Measurements from ENCODE around the gene FTH1. TPM values are rescaled to one million over a fixed set of nuclear protein-coding genes. Genes with fewer than 3 reads are reported as not detected.

The FTH1 gene
- total RNA-seq, 1 experiment from 2014 or later, result 6,804 TPM

- intact Hi-C loops (cut with micrococcal nuclease; ENCODE audit: unreplicated experiment), result loop anchor here (1.0 to 5.0 kb wide), 5 partner anchors 13 to 276 kb away; no protein-coding TSS in a partner anchor
- ChIA-PET CTCF (interaction anchor here (0.6 to 1.0 kb wide), 3 partner anchors 40 to 81 kb away, joined by 4 to 5 read pairs (median 4); no protein-coding TSS in a partner anchor), POLR2A (ENCODE audit: unreplicated experiment) (interaction anchor here (0.5 to 1.4 kb wide), 9 partner anchors 11 to 158 kb away, joined by 3 to 13 read pairs (median 6); no protein-coding TSS in a partner anchor)
- Histone ChIP-seq H3F3A (ENCODE audit: insufficient read depth, low read depth) (peaks cover 57% of the 10 kb centered on the region), H3K27me3 (ENCODE audit: insufficient read depth, low read depth) (no peaks in the 10 kb centered on the region), H3K79me2 (ENCODE audit: low read depth) (peaks cover 37% of the 10 kb centered on the region), H3K27ac (peak overlapping the region; percentile 99), H3K4me3 (peak overlapping the region; percentile 44), H3K9me2 (ENCODE audit: insufficient read depth) (no peaks in the 10 kb centered on the region), H2AFZ (no peak overlapping the region), H3K9me3 (ENCODE audit: insufficient read depth, low read depth) (no peaks in the 10 kb centered on the region), H3K4me1 (replicated peaks; ENCODE audit: insufficient read depth) (peaks cover 91% of the 10 kb centered on the region), H3K4me2 (peak overlapping the region; percentile 99), H4K20me1 (ENCODE audit: insufficient read depth) (no peaks in the 10 kb centered on the region), H3K36me3 (ENCODE audit: low read depth) (no peaks in the 10 kb centered on the region)
- TF ChIP-seq EZH2 (IDR thresholded peaks at IDR 0.05; ENCODE audit: low read depth) (no peak), CTCF (conservative IDR thresholded peaks at IDR 0.05) (no peak)
- peak; percentile 48 to 97 for DNase-seq
- TSS peak; percentile 5 for BruUV-seq (replicated peaks)
Observed at GRCh38 chr11:61972672-61973475, 5.4 kb upstream of the FTH1 start.

GRCh38 chr11:61972112-61972671 lies 4.8 kb upstream of the FTH1 start:
- Histone ChIP-seq H3K79me2 (ENCODE audit: low read depth) (peaks cover 36% of the 10 kb centered on the region), H3K27ac (peak overlapping the region; percentile 99), H2AFZ (no peak overlapping the region), H3K9me2 (ENCODE audit: insufficient read depth) (no peaks in the 10 kb centered on the region), H3K4me2 (peak overlapping the region; percentile 99), H3F3A (ENCODE audit: insufficient read depth, low read depth) (peaks cover 61% of the 10 kb centered on the region), H3K36me3 (ENCODE audit: low read depth) (no peaks in the 10 kb centered on the region), H3K4me3 (peak overlapping the region; percentile 44), H3K4me1 (replicated peaks; ENCODE audit: insufficient read depth) (peaks cover 84% of the 10 kb centered on the region), H4K20me1 (ENCODE audit: insufficient read depth) (no peaks in the 10 kb centered on the region), H3K27me3 (ENCODE audit: insufficient read depth, low read depth) (no peaks in the 10 kb centered on the region), H3K9me3 (ENCODE audit: insufficient read depth, low read depth) (no peaks in the 10 kb centered on the region)
- intact Hi-C loops (cut with micrococcal nuclease; ENCODE audit: unreplicated experiment), result loop anchor here (1.0 to 5.0 kb wide), 5 partner anchors 14 to 275 kb away; no protein-coding TSS in a partner anchor
- DNase-seq, result no peak
- CTCF ChIA-PET, result interaction anchor here (0.6 to 1.0 kb wide), 5 partner anchors 40 to 82 kb away, joined by 3 to 5 read pairs (median 4); no protein-coding TSS in a partner anchor
- POLR2A ChIA-PET (ENCODE audit: unreplicated experiment), result interaction anchor here (0.5 to 1.4 kb wide), 12 partner anchors 10 to 1498 kb away, joined by 3 to 13 read pairs (median 4); partner anchors contain the start of genes C11orf98 and CSKMT
- BruUV-seq (replicated peaks), result TSS peak; percentile 17
- TF ChIP-seq EZH2 (IDR thresholded peaks at IDR 0.05; ENCODE audit: low read depth), result no peak
- TF ChIP-seq CTCF (conservative IDR thresholded peaks at IDR 0.05), result no peak

Measured in PC-9 (cell line).